HG02678 (cell line): ENCODE results near the gene GSTT2.

Experiments
- ATAC-seq: cut with Tn5 transposase; IDR thresholded peaks from one replicate; pipeline ENCODE4 v1.9.1; 2021; ENCODE audit warnings: mild to moderate bottlenecking, moderate library complexity; ENCODE audit not compliant: unreplicated experiment

GSTT2 gene

GRCh38 chr22:24008381-24009226 lies 28.7 kb downstream of the GSTT2 start:
- no peak for ATAC-seq

GRCh38 chr22:24009227-24010017 lies 29.5 kb downstream of the GSTT2 start:
- no peak for ATAC-seq

GRCh38 chr22:24010018-24010391 lies 30.1 kb downstream of the GSTT2 start:
- ATAC-seq = no peak

- ATAC-seq = no peak
Measured at GRCh38 chr22:24011735-24012068, 31.8 kb downstream of the GSTT2 start.

GRCh38 chr22:24016156-24016555 lies 36.2 kb downstream of the GSTT2 start:
- ATAC-seq = no peak

GRCh38 chr22:24021304-24021703 lies 41.4 kb downstream of the GSTT2 start:
- ATAC-seq = no peak

GRCh38 chr22:24023204-24023789 lies 43.4 kb downstream of the GSTT2 start:
- no peak for ATAC-seq

- no peak for ATAC-seq
Measured at GRCh38 chr22:24024354-24024753, 44.4 kb downstream of the GSTT2 start.

- ATAC-seq = no peak
Measured at GRCh38 chr22:24025475-24025874, 45.5 kb downstream of the GSTT2 start.

- ATAC-seq = no peak
Measured at GRCh38 chr22:24026056-24026455, 46.1 kb downstream of the GSTT2 start.

GRCh38 chr22:24026733-24027132 lies 46.8 kb downstream of the GSTT2 start:
- no peak for ATAC-seq

GRCh38 chr22:24027389-24027975 lies 47.5 kb downstream of the GSTT2 start:
- ATAC-seq = no peak

- no peak for ATAC-seq
Measured at GRCh38 chr22:24027991-24028390, 48.1 kb downstream of the GSTT2 start.

GRCh38 chr22:24028533-24028932 lies 48.6 kb downstream of the GSTT2 start:
- no peak for ATAC-seq

GRCh38 chr22:24029304-24029703 lies 49.4 kb downstream of the GSTT2 start:
- ATAC-seq = no peak

GRCh38 chr22:24030186-24030702 lies 50.3 kb downstream of the GSTT2 start:
- no peak for ATAC-seq
